ENCODE data around the gene CERK. TPM values are rescaled to one million over a fixed set of nuclear protein-coding genes. Genes with fewer than 3 reads are reported as not detected.
"Not testable (repeated sequence)": the region's sequence is repeated elsewhere in the genome, so short reads cannot be mapped to it uniquely, and the experiment has no call there.

CERK gene
- total and polyA plus RNA-seq, 4 experiments from 2014 or later = 91.2 to 164 (median 136) TPM

- H3K9me3 Mint-ChIP-seq = no peaks in the 10 kb centered on the region
- no peaks in the 10 kb centered on the region for H3K36me3 Mint-ChIP-seq
- Histone ChIP-seq H3K27ac (ENCODE audit: low read depth, low read length) (no peak overlapping the region), H3K4me1 (ENCODE audit: insufficient read depth, low read length) (peaks cover 11% of the 10 kb centered on the region), H3K36me3 (ENCODE audit: insufficient read depth, low read length) (no peaks in the 10 kb centered on the region), H3K4me3 (ENCODE audit: low read length in 2 of 2) (no peak overlapping the region), H3K9me3 (ENCODE audit: control insufficient read depth in 1 of 2, low read length in 2 of 2) (no peaks in the 10 kb centered on the region), H3K27me3 (ENCODE audit: insufficient read depth, low read length) (no peaks in the 10 kb centered on the region)
- peak overlapping the region in 1 of 7 donors; percentile 19 for H3K27ac Mint-ChIP-seq
- peaks cover 10 to 29% (median 19%) of the 10 kb centered on the region in 4 donors for H3K4me1 Mint-ChIP-seq
- POLR2A ChIA-PET (ENCODE audit: partially characterized antibody) = no interaction called here
- intact Hi-C loops (cut with micrococcal nuclease) = no loop called here
- H3K4me3 Mint-ChIP-seq = no peak overlapping the region
- no peak for DNase-seq
- CTCF ChIA-PET (ENCODE audit: partially characterized antibody) = no interaction called here
- H3K27me3 Mint-ChIP-seq = no peaks in the 10 kb centered on the region
Measured at GRCh38 chr22:46650078-46650810, 87.8 kb downstream of the CERK start.

GRCh38 chr22:46649141-46650077, 88.6 kb downstream of the CERK start:
- Histone ChIP-seq H3K36me3 (ENCODE audit: insufficient read depth, low read length) (no peaks in the 10 kb centered on the region), H3K27me3 (ENCODE audit: insufficient read depth, low read length) (no peaks in the 10 kb centered on the region), H3K4me1 (ENCODE audit: insufficient read depth, low read length) (peaks cover 11% of the 10 kb centered on the region), H3K9me3 (ENCODE audit: control insufficient read depth in 1 of 2, low read length in 2 of 2) (no peaks in the 10 kb centered on the region), H3K27ac (ENCODE audit: low read depth, low read length) (no peak overlapping the region), H3K4me3 (ENCODE audit: low read length in 2 of 2) (no peak overlapping the region)
- H3K4me1 Mint-ChIP-seq = peaks cover 10 to 29% (median 19%) of the 10 kb centered on the region in 4 donors
- CTCF ChIA-PET (ENCODE audit: partially characterized antibody) = no interaction called here
- no peak for DNase-seq
- no peaks in the 10 kb centered on the region for H3K27me3 Mint-ChIP-seq
- H3K27ac Mint-ChIP-seq = no peak overlapping the region
- intact Hi-C loops (cut with micrococcal nuclease) = no loop called here
- peak overlapping the region in 1 of 8 donors; percentile 33 for H3K4me3 Mint-ChIP-seq
- no peaks in the 10 kb centered on the region for H3K9me3 Mint-ChIP-seq
- POLR2A ChIA-PET (ENCODE audit: partially characterized antibody) = no interaction called here
- no peaks in the 10 kb centered on the region for H3K36me3 Mint-ChIP-seq

GRCh38 chr22:46648225-46648820, 89.7 kb downstream of the CERK start:
- Mint-ChIP-seq H3K27ac (peak overlapping the region in 1 of 7 donors; percentile 11), H3K4me1 (peaks cover 10 to 22% (median 17%) of the 10 kb centered on the region in 4 donors)
- H3K9me3 ChIP-seq (ENCODE audit: control insufficient read depth in 1 of 2, low read length in 2 of 2); H3K4me3 Mint-ChIP-seq; H3K36me3 Mint-ChIP-seq; H3K36me3 ChIP-seq (ENCODE audit: insufficient read depth, low read length); H3K4me3 ChIP-seq (ENCODE audit: low read length in 2 of 2); CTCF ChIA-PET (ENCODE audit: partially characterized antibody); H3K27me3 Mint-ChIP-seq; POLR2A ChIA-PET (ENCODE audit: partially characterized antibody); H3K4me1 ChIP-seq (ENCODE audit: insufficient read depth, low read length); intact Hi-C loops (cut with micrococcal nuclease); H3K27ac ChIP-seq (ENCODE audit: low read depth, low read length); H3K9me3 Mint-ChIP-seq; DNase-seq; H3K27me3 ChIP-seq (ENCODE audit: insufficient read depth, low read length): not testable (repeated sequence)

GRCh38 chr22:46646531-46647215, 91.4 kb downstream of the CERK start:
- Mint-ChIP-seq H3K27me3 (no peaks in the 10 kb centered on the region), H3K4me1 (peaks cover 8 to 13% (median 10%) of the 10 kb centered on the region in 4 donors), H3K9me3 (no peaks in the 10 kb centered on the region), H3K36me3 (peaks cover 0 to 6% of the 10 kb centered on the region in 2 donors), H3K4me3 (no peak overlapping the region), H3K27ac (no peak overlapping the region)
- Histone ChIP-seq H3K4me1 (ENCODE audit: insufficient read depth, low read length) (no peaks in the 10 kb centered on the region), H3K27ac (ENCODE audit: low read depth, low read length) (no peak overlapping the region), H3K27me3 (ENCODE audit: insufficient read depth, low read length) (no peaks in the 10 kb centered on the region), H3K9me3 (ENCODE audit: control insufficient read depth in 1 of 2, low read length in 2 of 2) (no peaks in the 10 kb centered on the region), H3K4me3 (ENCODE audit: low read length in 2 of 2) (no peak overlapping the region), H3K36me3 (ENCODE audit: insufficient read depth, low read length) (no peaks in the 10 kb centered on the region)
- ChIA-PET POLR2A (ENCODE audit: partially characterized antibody) (no interaction called here), CTCF (ENCODE audit: partially characterized antibody) (no interaction called here)
- intact Hi-C loops (cut with micrococcal nuclease) = no loop called here
- DNase-seq = no peak

- CTCF ChIA-PET (ENCODE audit: partially characterized antibody); intact Hi-C loops (cut with micrococcal nuclease); H3K27ac Mint-ChIP-seq; H3K9me3 ChIP-seq (ENCODE audit: control insufficient read depth in 1 of 2, low read length in 2 of 2); H3K4me3 ChIP-seq (ENCODE audit: low read length in 2 of 2); H3K27me3 ChIP-seq (ENCODE audit: insufficient read depth, low read length); H3K9me3 Mint-ChIP-seq; H3K27me3 Mint-ChIP-seq; H3K36me3 Mint-ChIP-seq; POLR2A ChIA-PET (ENCODE audit: partially characterized antibody); H3K27ac ChIP-seq (ENCODE audit: low read depth, low read length); H3K4me1 ChIP-seq (ENCODE audit: insufficient read depth, low read length); DNase-seq; H3K36me3 ChIP-seq (ENCODE audit: insufficient read depth, low read length): not testable (repeated sequence)
- Mint-ChIP-seq H3K4me1 (peaks cover 3 to 15% (median 11%) of the 10 kb centered on the region in 4 donors), H3K4me3 (peak overlapping the region in 1 of 8 donors; percentile 13)
Measured at GRCh38 chr22:46642840-46643480, 95.1 kb downstream of the CERK start.

- Mint-ChIP-seq H3K27ac (peak overlapping the region in 1 of 7 donors; percentile 32), H3K4me3 (no peak overlapping the region), H3K4me1 (peaks cover 3 to 13% (median 11%) of the 10 kb centered on the region in 4 donors), H3K36me3 (peaks cover 6 to 10% of the 10 kb centered on the region in 2 donors), H3K27me3 (no peaks in the 10 kb centered on the region), H3K9me3 (no peaks in the 10 kb centered on the region)
- H3K36me3 ChIP-seq (ENCODE audit: insufficient read depth, low read length) = no peaks in the 10 kb centered on the region
- no peaks in the 10 kb centered on the region for H3K4me1 ChIP-seq (ENCODE audit: insufficient read depth, low read length)
- CTCF ChIA-PET (ENCODE audit: partially characterized antibody) = no interaction called here
- H3K9me3 ChIP-seq (ENCODE audit: control insufficient read depth in 1 of 2, low read length in 2 of 2) = no peaks in the 10 kb centered on the region
- H3K4me3 ChIP-seq (ENCODE audit: low read length in 2 of 2) = no peak overlapping the region
- no peak overlapping the region for H3K27ac ChIP-seq (ENCODE audit: low read depth, low read length)
- H3K27me3 ChIP-seq (ENCODE audit: insufficient read depth, low read length) = no peaks in the 10 kb centered on the region
- intact Hi-C loops (cut with micrococcal nuclease) = no loop called here
- POLR2A ChIA-PET (ENCODE audit: partially characterized antibody) = no interaction called here
- DNase-seq = no peak
Measured at GRCh38 chr22:46641811-46642266, 96.2 kb downstream of the CERK start.

Measured in CD4-positive, alpha-beta memory T cell (primary cell).